Iris pigment epithelial cell (primary cell): ENCODE measurements around the gene STARD7.

Experiments
- DNase-seq: peaks from one replicate; pipeline ENCODE4 v3.0.0-alpha.2; 2011; ENCODE audit warnings: low read depth

The STARD7 gene

GRCh38 chr2:96135621-96136020, 73.0 kb downstream of the STARD7 start:
- no peak for DNase-seq

- DNase-seq: no peak
These were observed 73.5 kb downstream of the STARD7 start for GRCh38 chr2:96135171-96135570.
